Spleen (tissue), 11 donors: Measurements from ENCODE around the gene EFNB2. TPM values are rescaled to one million over a fixed set of nuclear protein-coding genes. Genes with fewer than 3 reads are reported as not detected.

ENCODE experiments used
- DNase-seq: peaks from one replicate; pipeline ENCODE4 v3.0.0-alpha.2; 2020
- H3K27ac ChIP-seq, 8 donors: fragments of 200-600 bp; sonication (generic) in 7 of 8; 1 replicate in 4 of 8; 2 replicates in 4 of 8; pipeline versions ENCODE4 v1.5.0 to v1.8.0; 2016 to 2021; ENCODE audit warnings: inconsistent platforms in 4 of 8, mild to moderate bottlenecking in 4 of 8, moderate library complexity in 1 of 8
- H3K27me3 ChIP-seq, 7 donors: fragments of 200-600 bp; sonication (generic) in 6 of 7; replicated peaks in 1 of 7; 1 replicate in 4 of 7; 2 replicates in 3 of 7; pipeline versions ENCODE4 v1.5.0 to v1.8.0; 2016 to 2021; ENCODE audit warnings: inconsistent platforms in 3 of 7, mild to moderate bottlenecking in 1 of 7
- H3K36me3 ChIP-seq, 6 donors: fragments of 200-600 bp; sonication (generic) in 5 of 6; 1 replicate in 4 of 6; 2 replicates in 2 of 6; pipeline versions ENCODE4 v1.5.0 to v1.8.0; 2016 to 2021; ENCODE audit warnings: inconsistent platforms in 2 of 6
- H3K4me1 ChIP-seq, 6 donors: fragments of 200-600 bp; sonication (generic) in 5 of 6; 1 replicate in 3 of 6; 2 replicates in 3 of 6; pipeline versions ENCODE4 v1.5.0 to v1.8.0; 2016 to 2021; ENCODE audit warnings: inconsistent platforms in 3 of 6
- H3K4me3 ChIP-seq, 8 donors: fragments of 200-600 bp; sonication (generic) in 7 of 8; 1 replicate in 4 of 8; 2 replicates in 4 of 8; pipeline versions ENCODE4 v1.5.0 to v1.8.0; 2016 to 2021; ENCODE audit warnings: inconsistent platforms in 4 of 8, mild to moderate bottlenecking in 4 of 8, moderate library complexity in 2 of 8
- H3K9me3 ChIP-seq, 8 donors: fragments of 200-600 bp; sonication (generic) in 7 of 8; 1 replicate in 4 of 8; 2 replicates in 4 of 8; pipeline versions ENCODE4 v1.5.0 to v1.8.0; 2016 to 2021; ENCODE audit warnings: inconsistent platforms in 4 of 8
- POLR2A ChIP-seq, 3 donors: fragments of 450-650 bp; IDR thresholded peaks; one replicate each; pipeline ENCODE4 v1.5.1; 2017; ENCODE audit warnings: antibody characterized with exemption in 3 of 3, mild to moderate bottlenecking in 1 of 3
- POLR2AphosphoS5 ChIP-seq, 3 donors: sonication (generic); formaldehyde crosslinking; IDR thresholded peaks; one replicate each; pipeline ENCODE4 v1.5.1; 2017; ENCODE audit warnings: antibody characterized with exemption in 3 of 3
- WGBS, 5 donors: extraction: QIAGEN DNeasy Blood & Tissue Kit in 3 of 5; methylation state at CpG; one replicate each; pipeline versions ENCODE4 v1.1.5 to v1.1.7; 2013 to 2018; 5-methylcytosine and 5-hydroxymethylcytosine counted together
- intact Hi-C: fragments of 100-400 bp; cut with DNase I; formaldehyde crosslinking; loops from one replicate; pipeline ENCODE4 v1.15.0; 2023; ENCODE audit warnings: low total_unique reads
- polyA plus RNA-seq, 3 donors: library from polyadenylated mRNA; stranded (reverse); fragments of 200-250 nt; gene quantifications; one replicate each; pipeline ENCODE4 v1.2.1, GENCODE V29; 2013
- total RNA-seq, 7 donors: library from RNA; depleted of rRNA in 3 of 7; stranded (reverse); fragments of >200 nt in 3 of 7; fragmentation: NEBNext Ultra II Directional in 4 of 7; extraction: Animal tissue kit (Norgen Biotek cat#: 25700) in 4 of 7; gene quantifications; one replicate each; pipeline versions ENCODE4 v1.1.0 to v1.2.1, GENCODE V29; 2016 to 2021
- TF ChIP-seq, protein P1 (sequence below), 11 experiments: fragments of 200-600 bp in 7 of 11; fragments of 450-650 bp in 4 of 11; sonication (generic) in 4 of 11; IDR thresholded peaks in 8 of 11; conservative IDR thresholded peaks in 3 of 11; 1 replicate in 7 of 11; 2 replicates in 4 of 11; pipeline versions ENCODE4 v1.4.0 to v1.8.0; 2016 to 2021; ENCODE audit warnings: antibody characterized with exemption in 11 of 11, inconsistent platforms in 4 of 11, mild to moderate bottlenecking in 1 of 11
- donor health status: healthy with polysubstance abuse.
- donor health status: DM: no; HTN: no; CAD: no; lungs with moderate emphysema.
- donor health status: DM: no; HTN: no; CAD: no.
- donor health status: Bipolar disorder and iron deficiency.
- donor health status: healthy.
- donor health status: DM: no; HTN: no; CAD: no.
- donor health status: DM: yes; HTN: yes; CAD: no.

Gene EFNB2
- total and polyA plus RNA-seq, 10 donors: 2.9 to 22.9 (median 16.0) TPM

DNA sequence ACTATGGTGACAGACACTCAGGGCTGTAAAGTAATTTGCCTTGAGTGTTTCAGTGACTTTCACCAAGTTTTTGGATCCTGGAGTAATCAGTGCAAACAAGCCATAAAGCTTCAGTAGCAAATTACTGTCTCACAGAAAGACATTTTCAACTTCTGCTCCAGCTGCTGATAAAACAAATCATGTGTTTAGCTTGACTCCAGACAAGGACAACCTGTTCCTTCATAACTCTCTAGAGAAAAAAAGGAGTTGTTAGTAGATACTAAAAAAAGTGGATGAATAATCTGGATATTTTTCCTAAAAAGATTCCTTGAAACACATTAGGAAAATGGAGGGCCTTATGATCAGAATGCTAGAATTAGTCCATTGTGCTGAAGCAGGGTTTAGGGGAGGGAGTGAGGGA, 23.1 kb upstream of the EFNB2 start:
- Histone ChIP-seq H3K27ac (no peak overlapping the region), H3K4me1 (peaks cover 29 to 78% (median 52%) of the 10 kb centered on the region in 6 donors), H3K27me3 (no peaks in the 10 kb centered on the region), H3K9me3 (no peaks in the 10 kb centered on the region), H3K36me3 (peaks cover 0 to 60% (median 53%) of the 10 kb centered on the region in 6 donors), H3K4me3 (no peak overlapping the region)
- TF ChIP-seq POLR2AphosphoS5 (IDR thresholded peaks at IDR 0.05) (no peak), POLR2A (IDR thresholded peaks at IDR 0.05) (no peak)
- TF ChIP-seq, protein P1, sequence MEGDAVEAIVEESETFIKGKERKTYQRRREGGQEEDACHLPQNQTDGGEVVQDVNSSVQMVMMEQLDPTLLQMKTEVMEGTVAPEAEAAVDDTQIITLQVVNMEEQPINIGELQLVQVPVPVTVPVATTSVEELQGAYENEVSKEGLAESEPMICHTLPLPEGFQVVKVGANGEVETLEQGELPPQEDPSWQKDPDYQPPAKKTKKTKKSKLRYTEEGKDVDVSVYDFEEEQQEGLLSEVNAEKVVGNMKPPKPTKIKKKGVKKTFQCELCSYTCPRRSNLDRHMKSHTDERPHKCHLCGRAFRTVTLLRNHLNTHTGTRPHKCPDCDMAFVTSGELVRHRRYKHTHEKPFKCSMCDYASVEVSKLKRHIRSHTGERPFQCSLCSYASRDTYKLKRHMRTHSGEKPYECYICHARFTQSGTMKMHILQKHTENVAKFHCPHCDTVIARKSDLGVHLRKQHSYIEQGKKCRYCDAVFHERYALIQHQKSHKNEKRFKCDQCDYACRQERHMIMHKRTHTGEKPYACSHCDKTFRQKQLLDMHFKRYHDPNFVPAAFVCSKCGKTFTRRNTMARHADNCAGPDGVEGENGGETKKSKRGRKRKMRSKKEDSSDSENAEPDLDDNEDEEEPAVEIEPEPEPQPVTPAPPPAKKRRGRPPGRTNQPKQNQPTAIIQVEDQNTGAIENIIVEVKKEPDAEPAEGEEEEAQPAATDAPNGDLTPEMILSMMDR (IDR thresholded peaks at IDR 0.05 in 8 of 11, conservative IDR thresholded peaks at IDR 0.05 in 3 of 11): no peak
- no peak for DNase-seq
- intact Hi-C loops: no loop called here

DNA sequence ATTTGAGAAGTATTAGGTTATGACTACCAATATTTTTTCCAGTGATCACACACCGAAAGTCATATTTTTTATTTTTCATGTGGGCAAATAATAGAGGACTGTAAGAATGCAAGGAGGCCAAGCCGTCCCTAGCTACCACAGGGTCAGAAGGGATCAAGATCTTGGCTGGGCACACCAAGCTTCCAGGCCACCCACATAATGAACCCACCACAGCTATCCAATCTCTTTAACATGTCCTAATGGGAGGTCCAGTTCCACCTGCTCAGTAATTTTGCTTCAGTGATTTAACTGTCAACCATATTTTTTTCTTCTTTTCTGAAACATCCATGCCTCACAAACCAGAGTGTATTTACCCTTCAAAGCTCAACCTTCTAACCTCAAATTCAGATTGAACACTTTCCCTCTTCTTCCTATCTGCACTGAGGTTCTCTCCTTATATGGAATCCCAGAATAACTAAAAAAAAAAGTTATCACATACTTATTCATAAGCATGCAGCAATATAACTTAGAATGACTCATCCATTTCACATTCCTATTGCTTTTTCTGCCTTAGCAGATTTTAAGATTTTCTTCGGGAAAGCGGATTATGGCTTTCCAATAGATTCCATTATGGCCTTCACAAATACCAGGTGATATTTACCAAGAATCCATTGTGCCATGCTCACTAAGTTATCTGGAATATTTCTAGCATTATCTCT, 20.3 kb upstream of the EFNB2 start:
- Histone ChIP-seq H3K36me3 (peaks cover 0 to 88% (median 59%) of the 10 kb centered on the region in 6 donors), H3K4me3 (no peak overlapping the region), H3K27me3 (no peaks in the 10 kb centered on the region), H3K4me1 (peaks cover 7 to 74% (median 33%) of the 10 kb centered on the region in 6 donors), H3K9me3 (no peaks in the 10 kb centered on the region), H3K27ac (no peak overlapping the region)
- 91 to 97% (median 93%) methylated on average over 4 of the region's 4 CpGs for WGBS, 5 donors
- no peak for TF ChIP-seq POLR2A (IDR thresholded peaks at IDR 0.05)
- TF ChIP-seq, protein P1 (IDR thresholded peaks at IDR 0.05 in 8 of 11, conservative IDR thresholded peaks at IDR 0.05 in 3 of 11): no peak
- TF ChIP-seq POLR2AphosphoS5 (IDR thresholded peaks at IDR 0.05): no peak
- no peak for DNase-seq
- intact Hi-C loops: no loop called here

- no peak for TF ChIP-seq POLR2AphosphoS5 (IDR thresholded peaks at IDR 0.05)
- TF ChIP-seq, protein P1 (IDR thresholded peaks at IDR 0.05 in 8 of 11, conservative IDR thresholded peaks at IDR 0.05 in 3 of 11): no peak
- TF ChIP-seq POLR2A (IDR thresholded peaks at IDR 0.05): no peak
- H3K4me3 ChIP-seq: no peak overlapping the region
- no peaks in the 10 kb centered on the region for H3K9me3 ChIP-seq
- 85 to 95% (median 93%) methylated on average over 3 of the region's 3 CpGs for WGBS, 5 donors
- intact Hi-C loops: no loop called here
- no peaks in the 10 kb centered on the region for H3K27me3 ChIP-seq
- peaks cover 0 to 96% (median 46%) of the 10 kb centered on the region in 6 donors for H3K36me3 ChIP-seq
- DNase-seq: no peak
- peaks cover 0 to 75% (median 20%) of the 10 kb centered on the region in 6 donors for H3K4me1 ChIP-seq
- H3K27ac ChIP-seq: no peak overlapping the region
Measured at GRCh38 chr13:106551751-106552150, 16.3 kb upstream of the EFNB2 start.

DNA sequence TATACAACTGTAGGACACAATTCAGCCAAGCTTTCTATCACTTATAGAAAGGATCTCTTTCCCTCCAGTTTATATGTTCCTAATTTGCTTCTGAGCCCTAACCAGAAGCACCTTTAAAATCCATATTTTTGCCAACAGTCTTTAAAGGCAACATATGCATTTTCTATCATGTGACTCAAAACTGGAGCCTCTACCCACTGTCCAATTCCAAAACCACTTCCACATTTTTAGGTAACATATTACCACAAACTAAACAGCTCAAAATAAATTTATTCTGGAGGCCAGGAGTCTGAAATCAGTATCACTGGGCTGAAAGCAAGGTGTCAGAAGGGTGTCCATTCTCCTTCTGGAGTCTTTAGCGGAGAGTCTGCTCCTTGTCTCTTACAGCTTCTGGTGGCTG, 15.9 kb upstream of the EFNB2 start:
- intact Hi-C loops: no loop called here
- Histone ChIP-seq H3K27me3 (no peaks in the 10 kb centered on the region), H3K9me3 (no peaks in the 10 kb centered on the region), H3K36me3 (peaks cover 0 to 96% (median 42%) of the 10 kb centered on the region in 6 donors), H3K4me1 (peaks cover 0 to 75% (median 20%) of the 10 kb centered on the region in 6 donors), H3K4me3 (no peak overlapping the region), H3K27ac (no peak overlapping the region)
- WGBS, 5 donors: 92 to 100% (median 97%) methylated on average over 1 of the region's 1 CpG
- DNase-seq: no peak
- TF ChIP-seq POLR2AphosphoS5 (IDR thresholded peaks at IDR 0.05): no peak
- TF ChIP-seq, protein P1 (IDR thresholded peaks at IDR 0.05 in 8 of 11, conservative IDR thresholded peaks at IDR 0.05 in 3 of 11): no peak
